ENCODE results near the gene DNM2. TPM values are rescaled to one million over a fixed set of nuclear protein-coding genes. Genes with fewer than 3 reads are reported as not detected.

The DNM2 gene
- total and polyA plus RNA-seq, 2 of the 13 experiments (the other 11 are each of a cell fraction or from before 2014, with no cell fraction given) = 41.7 to 59.8 TPM

DNA sequence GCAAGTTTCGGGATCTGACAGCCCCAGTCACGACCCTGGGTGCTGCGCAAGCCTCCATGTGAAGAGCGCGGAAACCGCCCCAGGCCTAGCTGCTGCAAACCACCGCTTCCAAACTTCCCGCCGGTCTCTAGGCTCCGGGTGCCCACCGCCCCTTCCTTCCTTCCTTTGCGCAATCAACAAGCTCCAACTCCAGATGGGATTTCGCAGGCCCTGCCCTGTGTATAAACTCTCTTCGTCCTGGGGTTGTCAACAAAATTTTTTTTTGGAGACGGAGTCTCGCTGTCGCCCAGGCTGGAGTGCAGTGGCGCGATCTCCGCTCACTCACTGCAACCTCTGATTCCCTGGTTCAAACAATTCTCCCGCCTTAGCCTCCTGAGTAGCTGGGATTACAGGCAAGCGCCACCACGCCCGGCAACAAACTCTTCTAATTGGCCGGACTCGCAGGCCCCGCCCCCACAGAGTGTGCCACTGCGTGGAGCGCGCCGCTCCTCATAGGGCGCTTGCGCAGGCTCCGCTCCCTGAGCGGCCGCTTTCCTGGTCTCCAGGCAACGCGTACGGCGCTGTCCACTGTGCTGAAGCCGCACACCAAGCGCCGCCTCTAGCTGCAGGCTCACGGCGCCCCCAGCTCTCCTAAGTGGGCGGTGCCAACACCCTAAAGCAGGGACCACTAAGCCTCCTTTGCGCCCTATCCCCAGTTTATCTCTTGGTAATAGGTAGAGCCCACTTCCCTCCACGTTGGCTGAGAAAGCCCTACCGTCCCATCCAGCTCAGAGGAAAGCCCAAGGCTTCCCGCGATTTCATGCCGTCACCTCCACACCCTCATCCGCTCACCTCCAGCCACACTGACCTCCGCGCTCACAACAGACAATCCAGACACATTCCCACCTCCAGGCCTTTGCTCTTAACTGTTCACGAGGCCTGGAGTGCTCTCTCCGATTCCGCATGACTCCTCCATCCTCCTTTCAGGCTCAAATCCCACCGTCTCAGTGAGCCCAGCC, 22.2 kb upstream of the DNM2 start (continued):
- TF ChIP-seq ATF7 (IDR thresholded peaks at IDR 0.05) (no peak), ATF7 (CRISPR knock-in tag; IDR thresholded peaks at IDR 0.05) (no peak), TGIF2 (CRISPR knock-in tag; IDR thresholded peaks at IDR 0.05) (peak; percentile 97), MAZ (IDR thresholded peaks at IDR 0.05; ENCODE audit: borderline replicate concordance, low read depth, low read length) (no peak), MAZ (CRISPR knock-in tag; IDR thresholded peaks at IDR 0.05; ENCODE audit: low read depth) (0 out of 2 replicates have a peak, but pooled peaks have one; percentile 47), ZNF383 (CRISPR knock-in tag; IDR thresholded peaks at IDR 0.05; ENCODE audit: borderline replicate concordance) (no peak), HMG20B (CRISPR knock-in tag; conservative IDR thresholded peaks at IDR 0.05) (no peak; the same call in 1 of the 2 replicates), DR1 (CRISPR knock-in tag; IDR thresholded peaks at IDR 0.05) (no peak), ELF1 (CRISPR knock-in tag; IDR thresholded peaks at IDR 0.05) (peak; percentile 46), MATR3 (CRISPR knock-in tag; IDR thresholded peaks at IDR 0.05) (no peak), ZNF501 (CRISPR knock-in tag; IDR thresholded peaks at IDR 0.05) (peak; percentile 71), SP2 (CRISPR knock-in tag; IDR thresholded peaks at IDR 0.05) (0 out of 2 replicates have a peak, but pooled peaks have one; percentile 30), HNRNPUL1 (IDR thresholded peaks at IDR 0.05; ENCODE audit: low read depth, low read length) (no peak), ZNF841 (CRISPR knock-in tag; IDR thresholded peaks at IDR 0.05; ENCODE audit: borderline replicate concordance) (no peak), ZNF205 (CRISPR knock-in tag; IDR thresholded peaks at IDR 0.05) (peak; percentile 72; the same call in 1 of the 2 replicates), KDM6A (CRISPR knock-in tag; IDR thresholded peaks at IDR 0.05; ENCODE audit: low read depth) (no peak), FOXA1 (IDR thresholded peaks at IDR 0.05) (no peak), FOXA1 (CRISPR knock-in tag; IDR thresholded peaks at IDR 0.05) (no peak), FOSL2 (CRISPR knock-in tag; IDR thresholded peaks at IDR 0.05) (peak; percentile 71), HOXA7 (CRISPR knock-in tag; IDR thresholded peaks at IDR 0.05) (no peak), ZNF768 (CRISPR knock-in tag; IDR thresholded peaks at IDR 0.05) (peak; percentile 80; the same call in 1 of the 2 replicates), HDAC2 (CRISPR knock-in tag; IDR thresholded peaks at IDR 0.05) (peak; percentile 80; the same call in 1 of the 2 replicates), ZBTB38 (CRISPR knock-in tag; IDR thresholded peaks at IDR 0.05) (peak; percentile 84), ZFP36L2 (CRISPR knock-in tag; IDR thresholded peaks at IDR 0.05) (peak; percentile 94; the same call in 1 of the 2 replicates)
- TF ChIP-seq, protein P1, sequence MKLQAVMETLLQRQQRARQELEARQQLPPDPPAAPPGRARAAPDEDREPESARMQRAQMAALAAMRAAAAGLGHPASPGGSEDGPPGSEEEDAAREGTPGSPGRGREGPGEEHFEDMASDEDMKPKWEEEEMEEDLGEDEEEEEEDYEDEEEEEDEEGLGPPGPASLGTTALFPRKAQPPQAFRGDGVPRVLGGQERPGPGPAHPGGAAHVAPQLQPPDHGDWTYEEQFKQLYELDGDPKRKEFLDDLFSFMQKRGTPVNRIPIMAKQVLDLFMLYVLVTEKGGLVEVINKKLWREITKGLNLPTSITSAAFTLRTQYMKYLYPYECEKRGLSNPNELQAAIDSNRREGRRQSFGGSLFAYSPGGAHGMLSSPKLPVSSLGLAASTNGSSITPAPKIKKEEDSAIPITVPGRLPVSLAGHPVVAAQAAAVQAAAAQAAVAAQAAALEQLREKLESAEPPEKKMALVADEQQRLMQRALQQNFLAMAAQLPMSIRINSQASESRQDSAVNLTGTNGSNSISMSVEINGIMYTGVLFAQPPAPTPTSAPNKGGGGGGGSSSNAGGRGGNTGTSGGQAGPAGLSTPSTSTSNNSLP (IDR thresholded peaks at IDR 0.05; ENCODE audit: low read depth, low read length) = no peak
- TF ChIP-seq, protein P2, sequence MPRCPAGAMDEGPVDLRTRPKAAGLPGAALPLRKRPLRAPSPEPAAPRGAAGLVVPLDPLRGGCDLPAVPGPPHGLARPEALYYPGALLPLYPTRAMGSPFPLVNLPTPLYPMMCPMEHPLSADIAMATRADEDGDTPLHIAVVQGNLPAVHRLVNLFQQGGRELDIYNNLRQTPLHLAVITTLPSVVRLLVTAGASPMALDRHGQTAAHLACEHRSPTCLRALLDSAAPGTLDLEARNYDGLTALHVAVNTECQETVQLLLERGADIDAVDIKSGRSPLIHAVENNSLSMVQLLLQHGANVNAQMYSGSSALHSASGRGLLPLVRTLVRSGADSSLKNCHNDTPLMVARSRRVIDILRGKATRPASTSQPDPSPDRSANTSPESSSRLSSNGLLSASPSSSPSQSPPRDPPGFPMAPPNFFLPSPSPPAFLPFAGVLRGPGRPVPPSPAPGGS (CRISPR knock-in tag; IDR thresholded peaks at IDR 0.05) = peak; percentile 76; the same call in 1 of the 2 replicates
- TF ChIP-seq, protein P3, sequence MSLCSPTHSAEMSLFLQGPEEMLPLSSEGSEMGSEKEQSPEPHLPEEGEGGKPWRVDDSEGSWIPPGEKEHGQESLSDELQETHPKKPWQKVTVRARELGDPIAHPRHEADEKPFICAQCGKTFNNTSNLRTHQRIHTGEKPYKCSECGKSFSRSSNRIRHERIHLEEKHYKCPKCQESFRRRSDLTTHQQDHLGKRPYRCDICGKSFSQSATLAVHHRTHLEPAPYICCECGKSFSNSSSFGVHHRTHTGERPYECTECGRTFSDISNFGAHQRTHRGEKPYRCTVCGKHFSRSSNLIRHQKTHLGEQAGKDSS (CRISPR knock-in tag; IDR thresholded peaks at IDR 0.05; ENCODE audit: borderline replicate concordance, low read depth) = peak; percentile 73; the same call in 1 of the 2 replicates
- TF ChIP-seq, protein P4, sequence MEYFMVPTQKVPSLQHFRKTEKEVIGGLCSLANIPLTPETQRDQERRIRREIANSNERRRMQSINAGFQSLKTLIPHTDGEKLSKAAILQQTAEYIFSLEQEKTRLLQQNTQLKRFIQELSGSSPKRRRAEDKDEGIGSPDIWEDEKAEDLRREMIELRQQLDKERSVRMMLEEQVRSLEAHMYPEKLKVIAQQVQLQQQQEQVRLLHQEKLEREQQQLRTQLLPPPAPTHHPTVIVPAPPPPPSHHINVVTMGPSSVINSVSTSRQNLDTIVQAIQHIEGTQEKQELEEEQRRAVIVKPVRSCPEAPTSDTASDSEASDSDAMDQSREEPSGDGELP (IDR thresholded peaks at IDR 0.05; ENCODE audit: borderline replicate concordance, low read depth) = no peak

Data from HepG2 (cell line).